ENCODE data around the gene SLC4A4. TPM values are rescaled to one million over a fixed set of nuclear protein-coding genes. Genes with fewer than 3 reads are reported as not detected.

SLC4A4 gene
- total RNA-seq (2014; rRNA removed; shearing (Covaris generic)), result not detected in 2 replicates

DNA sequence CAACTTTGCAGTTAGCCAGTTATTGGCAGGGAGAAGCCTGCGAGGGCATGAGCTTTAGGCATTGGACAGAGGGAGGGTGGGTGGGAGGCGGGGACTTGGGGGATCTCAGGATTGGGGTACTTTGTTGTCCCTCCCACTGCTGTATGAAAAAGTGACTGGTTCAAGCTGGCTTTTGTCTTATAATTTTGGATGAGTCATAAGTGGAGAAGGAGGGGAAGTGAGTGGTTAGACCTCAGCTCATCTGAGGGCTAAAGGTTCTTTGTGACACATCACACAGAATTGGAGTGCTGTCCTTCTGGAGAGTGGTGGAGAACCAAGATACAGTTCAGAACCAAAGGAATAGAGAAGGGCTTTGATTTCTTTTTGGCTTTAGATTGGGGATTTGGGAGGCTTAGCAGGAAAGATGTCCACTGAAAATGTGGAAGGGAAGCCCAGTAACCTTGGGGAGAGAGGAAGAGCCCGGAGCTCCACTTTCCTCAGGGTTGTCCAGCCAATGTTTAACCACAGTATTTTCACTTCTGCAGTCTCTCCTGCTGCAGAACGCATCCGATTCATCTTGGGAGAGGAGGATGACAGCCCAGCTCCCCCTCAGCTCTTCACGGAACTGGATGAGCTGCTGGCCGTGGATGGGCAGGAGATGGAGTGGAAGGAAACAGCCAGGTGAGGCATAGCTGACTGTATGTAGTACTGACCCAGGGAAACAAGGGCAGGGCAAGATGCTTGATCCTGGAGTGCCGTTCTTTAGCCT lies at the start of gene SLC4A4:
SLC4A4 (plus strand) TSS at position 175 of the 748 bp plus-strand sequence.
- peak; percentile 30 for DNase-seq (ENCODE audit: low spot score)

DNA sequence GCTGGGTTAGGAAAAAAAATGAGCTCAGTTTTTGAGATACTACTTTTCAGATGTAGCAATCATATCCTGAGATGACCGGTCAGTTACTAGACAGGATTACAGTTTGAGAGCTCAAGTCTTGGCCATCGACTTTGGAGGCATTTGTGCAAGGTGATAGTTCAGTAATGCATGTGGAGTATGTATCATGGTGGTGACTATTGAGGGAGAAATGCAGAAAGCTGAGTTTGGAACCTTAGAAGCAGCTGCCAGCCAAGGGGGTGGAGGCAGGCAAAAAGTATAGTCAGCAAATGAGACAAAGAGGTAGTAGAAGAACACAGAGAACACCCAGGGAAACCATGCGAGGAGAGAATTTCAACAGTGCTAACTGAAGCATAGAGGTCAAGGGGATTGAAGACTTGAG lies 48.7 kb upstream of the SLC4A4 start:
- DNase-seq (ENCODE audit: low spot score), result no peak

DNA sequence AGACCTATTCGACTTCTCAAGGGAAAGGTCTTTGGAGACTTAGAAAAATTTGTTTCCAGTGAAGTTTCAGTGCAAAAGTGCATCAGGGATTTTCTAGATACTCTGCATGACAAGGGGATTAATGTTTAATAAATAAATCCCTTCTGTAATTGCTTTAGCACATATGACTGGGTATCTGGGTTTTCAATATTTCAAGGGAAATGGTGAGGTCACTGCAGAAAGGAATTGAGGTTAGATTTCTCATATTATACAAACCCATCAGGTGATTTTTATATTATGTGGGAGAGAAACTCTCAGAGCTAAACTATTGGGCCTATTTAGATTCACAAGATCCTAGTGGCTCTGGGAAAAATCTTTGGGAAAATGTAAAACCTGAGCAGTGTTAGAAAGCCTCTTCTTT lies 48.3 kb upstream of the SLC4A4 start:
- no peak for DNase-seq (ENCODE audit: low spot score)

DNA sequence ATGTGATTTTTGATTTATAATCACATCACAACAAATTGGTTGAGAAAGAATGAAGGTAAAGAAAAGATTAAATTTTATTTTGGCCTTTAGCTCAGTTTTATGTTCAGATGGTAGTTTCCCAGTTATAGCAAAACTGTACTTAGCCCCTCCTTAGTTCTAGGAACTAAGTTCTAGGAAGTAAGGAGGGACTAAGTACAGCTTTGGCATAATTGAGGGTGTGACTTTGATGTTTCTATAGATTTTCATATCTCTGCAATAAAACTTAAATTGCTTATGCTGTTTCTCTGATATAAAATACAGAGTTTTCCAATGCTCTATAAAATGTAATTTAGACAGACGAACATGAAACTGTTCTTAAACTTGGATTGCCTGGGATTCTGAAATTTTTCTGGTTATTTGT lies 46.6 kb upstream of the SLC4A4 start:
- no peak for DNase-seq (ENCODE audit: low spot score)

DNA sequence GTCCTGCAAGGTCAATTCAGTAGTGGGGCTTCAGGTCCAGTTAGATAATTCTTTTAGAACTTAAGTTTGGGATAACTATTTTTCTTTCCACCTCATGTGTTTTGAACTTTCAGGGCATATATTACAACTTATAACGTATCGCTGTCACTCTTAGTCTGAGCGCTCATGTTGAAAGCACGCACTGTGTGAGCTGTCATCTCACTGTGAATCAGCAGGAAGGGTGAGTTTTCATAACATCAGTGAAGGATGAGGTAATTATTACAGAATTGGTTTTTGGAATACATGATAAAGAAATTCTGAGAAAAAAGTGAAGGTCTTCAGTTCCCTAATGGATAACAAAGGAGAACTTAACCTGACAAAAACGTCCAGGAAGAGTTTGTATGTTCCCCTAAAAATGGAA lies 45.1 kb upstream of the SLC4A4 start:
- no peak for DNase-seq (ENCODE audit: low spot score)

DNA sequence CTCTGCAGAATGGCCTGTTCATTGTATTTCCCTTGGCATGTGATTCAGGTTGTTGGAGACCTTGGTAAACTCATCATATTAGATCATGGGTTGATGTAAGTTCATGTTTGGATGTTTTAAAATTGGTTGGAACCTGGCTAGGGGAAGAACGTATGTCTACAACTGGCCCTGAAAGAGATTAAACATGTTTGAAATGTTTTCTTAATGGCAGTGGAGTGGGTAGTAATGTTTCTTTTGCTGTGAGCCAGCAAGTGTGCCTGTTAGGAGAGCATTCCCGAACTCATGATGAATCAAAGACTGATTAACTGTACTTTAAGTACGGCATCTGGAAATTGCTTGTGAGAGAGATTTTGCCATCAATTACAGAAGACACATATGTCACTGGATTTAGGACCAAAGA lies 44.5 kb upstream of the SLC4A4 start:
- no peak for DNase-seq (ENCODE audit: low spot score)

DNA sequence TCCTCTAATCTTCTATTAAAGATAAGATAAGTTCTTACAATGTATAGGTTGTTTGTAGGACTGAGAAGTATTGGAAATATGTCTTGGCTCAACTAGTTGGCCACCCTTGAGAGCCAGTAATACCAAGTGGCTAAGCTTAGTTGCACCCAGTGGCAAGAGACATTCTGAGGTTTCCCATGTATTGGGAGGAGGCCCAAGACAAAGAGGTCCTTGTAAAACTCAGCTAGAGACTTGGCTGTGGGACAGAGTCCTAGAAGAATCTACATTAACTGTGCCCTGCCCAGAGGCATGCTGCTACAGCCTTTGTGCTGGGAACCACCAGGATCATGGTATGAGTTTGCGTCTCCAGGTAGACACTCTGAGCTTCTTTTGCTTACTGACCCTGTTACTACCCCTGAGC lies 41.9 kb upstream of the SLC4A4 start:
- no peak for DNase-seq (ENCODE audit: low spot score)

DNA sequence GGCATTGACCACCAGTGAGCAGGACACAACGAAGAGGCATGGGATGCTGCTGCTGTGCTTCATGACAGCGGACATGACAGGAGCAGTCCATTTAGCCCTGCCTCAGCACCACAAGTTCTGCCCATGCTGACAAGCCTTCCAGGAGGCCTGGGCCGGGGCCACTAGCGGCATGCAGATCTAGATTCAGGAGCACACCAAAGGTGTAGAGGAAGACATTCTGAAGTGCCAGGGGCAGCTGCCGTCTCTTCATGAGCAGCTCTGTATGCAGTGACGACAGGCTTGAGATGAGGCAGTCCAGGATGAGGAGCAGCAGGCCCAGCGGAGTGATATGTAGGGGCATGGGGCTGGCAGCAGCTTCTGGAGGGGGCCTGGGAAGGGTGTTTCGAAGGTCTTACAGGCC lies 38.5 kb upstream of the SLC4A4 start:
- DNase-seq (ENCODE audit: low spot score), result no peak

DNA sequence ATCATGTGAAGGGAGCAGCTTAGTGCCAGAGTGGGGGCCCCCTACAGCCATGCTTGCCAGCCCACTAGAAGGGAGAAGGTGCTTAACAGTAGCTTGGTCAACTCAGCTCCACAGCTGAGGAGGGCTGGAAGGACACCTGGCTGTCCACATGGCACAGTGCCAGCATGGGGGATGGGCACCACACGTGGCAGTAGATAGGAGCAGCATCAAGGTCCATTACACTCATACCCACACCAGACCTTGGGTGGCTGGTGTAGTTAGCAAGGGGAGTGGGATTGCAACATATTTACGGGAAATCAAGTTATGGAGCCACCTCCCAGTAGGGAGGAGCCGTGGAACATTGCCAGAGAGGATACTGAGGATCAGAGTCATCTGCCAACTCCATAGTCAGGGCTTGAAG lies 37.9 kb upstream of the SLC4A4 start:
- no peak for DNase-seq (ENCODE audit: low spot score)

DNA sequence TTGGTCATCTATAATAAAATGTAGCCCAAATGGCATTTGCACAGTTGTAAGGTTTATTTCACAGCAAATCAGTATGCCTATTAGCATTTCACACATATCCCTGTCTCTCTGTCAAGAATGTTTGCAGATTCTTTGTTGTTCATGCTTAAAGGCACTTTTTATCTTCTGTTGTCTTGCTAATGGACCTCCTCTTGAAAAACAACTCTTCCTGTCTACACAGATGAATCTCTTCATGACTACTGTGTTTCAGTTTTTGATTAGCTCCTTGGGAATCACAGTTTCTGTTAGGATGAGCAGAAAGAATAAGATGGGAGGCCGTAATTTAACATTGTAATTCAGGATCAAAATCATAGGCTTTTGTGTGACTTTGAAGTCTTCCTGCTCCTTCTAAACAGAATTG lies 35.5 kb upstream of the SLC4A4 start:
- no peak for DNase-seq (ENCODE audit: low spot score)

DNA sequence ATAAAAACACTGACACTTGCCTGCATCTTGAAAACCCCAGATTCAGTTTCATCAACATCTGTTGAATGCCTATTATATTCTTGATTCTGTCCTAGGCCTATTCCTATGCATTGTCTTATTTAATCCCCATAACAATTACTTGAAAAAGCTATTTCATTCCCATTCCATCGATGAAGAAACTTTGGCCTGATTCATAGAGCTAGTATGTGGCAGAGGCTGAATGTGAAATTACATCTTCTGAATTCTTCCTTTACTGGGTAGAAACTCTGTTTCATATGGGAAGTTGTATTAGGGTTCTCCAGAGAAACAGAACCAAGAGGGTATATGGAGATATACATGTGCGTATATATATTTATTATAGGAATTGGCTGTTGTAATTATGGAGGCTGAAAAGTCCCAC lies 35.0 kb upstream of the SLC4A4 start:
- no peak for DNase-seq (ENCODE audit: low spot score)

DNA sequence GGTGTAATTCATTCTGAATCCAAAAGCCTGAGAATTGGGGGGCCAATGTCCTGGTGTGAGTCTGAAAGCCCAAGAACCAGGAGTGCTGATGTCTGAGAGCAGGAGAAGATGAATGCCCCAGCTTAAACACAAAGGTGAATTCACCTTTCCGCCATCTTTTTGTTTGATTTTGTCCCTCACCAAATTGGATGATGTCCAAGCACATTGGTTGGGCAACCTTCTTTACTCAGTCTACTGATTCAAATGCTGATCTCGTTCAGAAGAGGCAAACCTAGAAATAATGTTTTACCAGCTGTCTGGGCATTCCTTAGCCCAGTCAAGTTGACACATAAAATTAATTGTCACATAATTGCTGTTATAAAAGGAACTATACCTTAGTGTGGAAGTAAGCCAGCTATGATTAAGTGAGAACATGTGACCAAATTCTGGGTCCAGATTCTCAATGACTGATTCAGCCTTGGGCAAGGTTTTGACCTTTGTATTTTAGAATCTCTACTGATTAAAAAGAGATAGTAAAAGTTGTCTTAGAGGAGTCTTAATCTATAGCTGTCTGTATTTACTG lies 34.5 kb upstream of the SLC4A4 start:
- DNase-seq (ENCODE audit: low spot score), result peak; percentile 25

DNA sequence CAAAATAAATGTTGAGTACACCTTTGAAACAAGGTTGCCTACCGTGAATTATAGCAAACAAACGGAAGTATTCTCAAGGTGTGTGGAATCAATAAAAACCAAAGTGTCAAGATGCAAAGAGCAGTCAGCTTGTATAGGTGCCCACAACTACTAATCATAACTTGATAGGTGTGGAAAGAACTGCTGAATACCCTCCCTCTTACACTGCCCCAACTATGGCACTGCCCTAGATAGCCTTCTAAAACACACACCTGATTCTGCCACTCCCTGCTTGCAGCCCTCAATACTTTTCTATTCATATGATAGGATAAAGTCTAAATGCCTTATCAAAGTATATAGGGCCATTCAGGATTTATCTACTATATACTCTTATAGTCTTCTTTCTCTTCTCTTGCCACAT lies 31.1 kb upstream of the SLC4A4 start:
- no peak for DNase-seq (ENCODE audit: low spot score)

DNA sequence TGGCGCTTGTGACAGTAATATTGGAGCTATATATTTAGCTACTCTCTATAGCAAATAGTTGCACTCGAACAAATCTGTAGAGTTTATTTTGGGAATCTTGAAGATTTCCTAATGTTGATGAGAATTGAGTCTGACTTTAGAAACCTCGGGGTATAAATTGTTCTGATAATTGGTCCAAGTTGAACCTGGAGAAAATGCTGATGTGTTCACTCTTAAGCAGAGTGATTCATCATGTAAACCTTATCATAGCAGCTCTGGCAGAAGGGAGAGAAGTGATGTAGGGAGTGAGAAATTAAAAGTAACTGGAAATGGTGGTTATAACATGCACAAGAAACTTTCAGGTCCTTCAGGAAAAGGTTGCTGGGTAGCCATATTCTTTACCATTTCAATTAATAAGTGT lies 16.4 kb upstream of the SLC4A4 start:
- DNase-seq (ENCODE audit: low spot score), result no peak

DNA sequence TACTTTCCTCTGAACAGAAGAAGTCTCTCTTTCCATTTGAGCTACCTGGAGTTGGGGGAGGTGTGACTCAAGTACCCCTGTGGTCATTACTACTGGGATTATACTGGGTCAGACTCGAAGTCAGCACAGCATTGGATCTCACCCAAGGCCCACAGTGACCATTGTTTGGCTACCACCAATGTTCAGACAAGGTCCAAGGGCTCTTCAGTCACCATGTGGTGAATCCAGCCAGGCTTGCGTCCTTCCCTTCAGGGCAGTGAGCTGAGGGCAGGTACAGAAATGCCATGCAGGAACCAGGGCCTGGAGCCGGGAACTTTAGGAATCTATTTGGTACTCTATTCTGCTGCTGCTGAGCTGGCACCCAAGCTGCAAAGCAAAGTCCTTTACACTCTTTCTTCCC lies 5.5 kb upstream of the SLC4A4 start:
- DNase-seq (ENCODE audit: low spot score), result no peak

DNA sequence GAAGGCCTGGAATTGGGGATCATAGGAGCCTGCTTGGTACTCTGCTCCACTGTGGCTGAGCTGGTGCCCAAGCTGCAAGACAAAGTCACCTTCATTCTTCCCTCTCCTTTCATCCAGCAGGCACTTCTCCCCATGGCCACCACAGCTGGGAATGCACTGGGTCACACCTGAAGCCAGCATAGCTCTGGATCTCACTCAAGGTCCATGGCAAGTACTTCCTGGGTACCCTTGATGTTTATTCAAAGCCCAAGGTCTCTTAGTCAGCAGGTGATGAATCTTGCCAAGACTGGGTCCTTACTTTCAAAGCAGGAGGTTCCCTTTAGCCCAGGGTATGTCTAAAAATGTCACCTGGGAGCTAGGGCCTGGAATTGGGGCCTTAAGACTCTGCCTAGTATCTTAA lies 4.9 kb upstream of the SLC4A4 start:
- no peak for DNase-seq (ENCODE audit: low spot score)

DNA sequence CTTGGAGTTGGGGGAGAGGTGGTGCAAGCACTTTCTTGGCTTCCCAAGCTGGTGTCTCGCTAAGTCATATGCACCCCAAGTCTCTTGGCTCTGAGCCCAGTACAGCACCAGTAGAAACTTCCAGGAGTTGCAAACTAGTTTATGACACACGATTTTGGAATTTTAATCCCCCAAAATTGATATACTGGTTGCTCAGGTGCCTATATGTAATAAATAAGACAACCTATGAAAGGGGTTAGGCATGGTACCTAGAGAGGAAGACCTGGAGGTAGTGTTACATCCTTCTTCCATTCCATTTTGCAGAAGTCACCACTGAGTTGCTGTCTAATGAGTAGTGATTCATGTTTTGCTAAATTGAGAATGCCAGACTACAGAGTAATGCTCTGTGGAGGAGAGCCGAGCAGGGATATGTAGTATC lies 4.3 kb upstream of the SLC4A4 start:
- no peak for DNase-seq (ENCODE audit: low spot score)

DNA sequence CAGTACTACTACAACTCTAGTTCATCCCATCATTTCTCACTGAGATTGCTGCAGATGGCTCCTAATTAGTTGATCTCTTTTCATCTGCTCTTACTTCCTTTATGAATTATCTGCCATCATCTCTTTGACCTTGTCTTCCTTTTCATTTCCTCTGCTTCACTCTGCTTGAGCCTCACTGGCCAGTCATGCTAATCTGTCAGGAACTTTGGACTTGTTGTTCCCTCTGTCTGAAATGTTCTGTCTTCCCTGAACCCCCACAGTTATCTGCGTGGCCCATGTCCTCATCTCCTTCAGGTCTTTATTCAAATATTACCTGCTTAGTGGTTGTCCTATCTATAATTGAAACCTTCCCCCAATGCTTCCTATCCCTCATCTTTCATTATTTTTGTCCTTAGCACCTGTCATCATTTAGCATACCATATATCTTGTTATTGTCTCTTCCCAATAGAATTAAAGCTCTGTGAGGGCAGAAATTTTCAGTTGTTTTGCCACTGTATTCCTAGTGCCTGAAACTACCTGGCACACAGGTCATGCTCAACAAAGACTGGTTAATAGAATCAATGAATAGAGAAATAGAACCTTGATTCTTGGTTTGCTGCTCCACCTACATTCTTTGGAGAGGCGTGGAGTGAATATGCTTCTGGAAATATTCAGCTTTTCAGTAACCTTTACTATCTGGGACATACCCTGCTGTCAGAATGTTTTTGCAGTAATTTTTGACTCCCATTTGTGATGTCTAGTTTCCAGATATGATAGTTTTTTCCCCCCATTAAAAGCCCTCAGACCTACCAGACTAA lies 5.0 kb downstream of the SLC4A4 start:
- no peak for DNase-seq (ENCODE audit: low spot score)

DNA sequence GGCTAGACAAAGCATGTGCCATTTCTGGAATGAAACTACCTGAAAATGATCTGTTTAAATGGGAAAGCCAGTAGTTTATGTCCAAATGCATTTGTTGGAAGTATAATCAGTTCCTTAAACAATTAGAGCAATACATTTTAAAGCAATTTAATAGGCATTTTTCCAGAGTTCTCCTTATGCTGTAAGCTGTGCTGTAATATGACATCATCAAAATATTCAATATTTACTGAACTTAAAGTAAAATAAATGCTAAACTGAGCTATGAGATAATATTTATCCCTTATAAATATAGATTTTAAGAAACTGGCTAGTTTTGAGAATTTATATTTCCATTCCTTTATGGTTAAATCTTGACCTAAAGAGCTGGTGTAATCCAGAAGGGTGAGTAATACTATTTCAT lies 7.9 kb downstream of the SLC4A4 start:
- no peak for DNase-seq (ENCODE audit: low spot score)

DNA sequence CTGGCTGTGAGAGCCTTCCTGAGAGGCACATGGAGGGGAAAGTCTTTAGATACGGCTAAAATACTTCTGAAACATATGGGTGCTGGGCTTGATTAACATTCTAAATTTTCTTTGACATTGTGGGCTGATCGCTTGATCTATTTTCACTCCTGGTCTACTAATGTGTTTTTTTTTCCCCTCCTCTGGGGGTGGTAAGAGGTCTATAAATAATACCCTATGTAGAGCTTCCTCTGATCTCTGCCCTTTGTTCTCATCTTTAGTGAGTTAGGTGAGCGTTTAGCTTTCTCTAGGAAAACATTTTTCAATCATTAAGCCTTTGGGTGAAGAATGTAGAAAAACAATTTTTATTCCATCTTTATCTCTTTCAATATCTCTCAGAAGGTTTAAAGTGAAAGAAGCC lies 9.8 kb downstream of the SLC4A4 start:
- DNase-seq (ENCODE audit: low spot score), result no peak

DNA sequence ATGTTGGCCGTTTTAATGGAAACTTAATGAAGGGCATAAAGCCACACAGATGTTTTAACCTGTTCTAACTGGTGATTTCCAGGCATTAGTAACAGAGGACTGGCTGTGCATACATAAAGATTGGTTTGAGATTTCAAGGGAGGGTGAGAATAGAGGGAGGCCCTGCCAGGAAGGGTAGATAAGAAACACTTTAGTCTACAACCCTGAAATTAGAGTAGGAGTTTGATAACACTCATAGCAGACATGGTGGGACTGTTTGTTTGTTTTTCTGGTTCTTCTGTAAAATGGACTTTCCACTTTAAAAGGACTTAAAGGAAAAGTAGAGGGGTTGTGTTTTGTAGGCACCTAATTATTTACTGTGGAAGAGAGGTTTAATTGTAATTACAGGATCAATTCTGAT lies 16.2 kb downstream of the SLC4A4 start:
- DNase-seq (ENCODE audit: low spot score), result no peak

DNA sequence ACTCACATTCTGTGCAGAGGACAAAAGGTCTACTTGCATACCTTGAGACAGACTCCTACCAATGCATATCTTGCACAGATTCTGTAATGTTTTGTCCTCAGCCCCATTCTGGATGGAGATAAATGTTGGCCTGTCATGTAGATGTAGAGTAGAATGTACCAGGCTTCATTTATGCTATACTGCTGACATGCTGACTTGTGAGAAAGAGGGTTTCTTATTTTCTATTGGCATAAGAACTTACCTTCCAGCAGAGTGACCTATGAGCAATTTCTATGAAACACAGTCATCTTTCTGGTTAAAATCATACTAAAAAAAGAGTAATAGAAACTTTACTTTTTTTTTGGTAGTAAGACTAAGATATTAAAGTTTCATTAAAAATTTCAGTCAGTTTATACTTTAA lies 17.2 kb downstream of the SLC4A4 start:
- DNase-seq (ENCODE audit: low spot score), result no peak

Measured in A172 (cell line).